GM19043 (cell line): ENCODE measurements around the gene RNF128.

Experiments used
- ATAC-seq: cut with Tn5 transposase; IDR thresholded peaks from one replicate; pipeline ENCODE4 v1.9.1; 2021; ENCODE audit warnings: low read depth; ENCODE audit not compliant: unreplicated experiment

Gene RNF128

DNA sequence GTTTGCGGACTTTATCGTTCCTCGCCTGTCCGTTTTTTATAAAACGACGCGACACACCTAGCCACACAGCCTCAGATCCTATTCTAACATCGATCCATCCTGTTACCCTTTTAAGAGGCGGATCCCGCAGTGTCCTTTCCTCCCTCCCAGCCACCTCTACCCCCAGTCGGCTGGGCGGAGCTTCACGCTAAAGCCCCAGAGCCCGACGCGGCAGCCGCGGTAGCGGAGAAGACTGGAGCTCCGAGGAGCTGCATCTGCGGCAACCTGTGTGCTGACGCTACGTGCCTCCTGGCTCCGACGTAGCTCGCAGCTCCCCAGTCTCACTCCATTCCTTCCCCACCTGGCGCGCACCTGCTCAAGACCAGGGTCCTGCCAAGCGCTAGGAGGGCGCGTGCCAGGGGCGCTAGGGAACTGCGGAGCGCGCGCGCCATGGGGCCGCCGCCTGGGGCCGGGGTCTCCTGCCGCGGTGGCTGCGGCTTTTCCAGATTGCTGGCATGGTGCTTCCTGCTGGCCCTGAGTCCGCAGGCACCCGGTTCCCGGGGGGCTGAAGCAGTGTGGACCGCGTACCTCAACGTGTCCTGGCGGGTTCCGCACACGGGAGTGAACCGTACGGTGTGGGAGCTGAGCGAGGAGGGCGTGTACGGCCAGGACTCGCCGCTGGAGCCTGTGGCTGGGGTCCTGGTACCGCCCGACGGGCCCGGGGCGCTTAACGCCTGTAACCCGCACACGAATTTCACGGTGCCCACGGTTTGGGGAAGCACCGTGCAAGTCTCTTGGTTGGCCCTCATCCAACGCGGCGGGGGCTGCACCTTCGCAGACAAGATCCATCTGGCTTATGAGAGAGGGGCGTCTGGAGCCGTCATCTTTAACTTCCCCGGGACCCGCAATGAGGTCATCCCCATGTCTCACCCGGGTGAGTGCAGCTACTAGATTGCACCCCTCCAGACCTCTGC lies at the start of gene RNF128:
RNF128 (plus strand) TSS at position 217 of the 953 bp plus-strand sequence; CDS start at position 430, 213 bp downstream.
- no peak for ATAC-seq

DNA sequence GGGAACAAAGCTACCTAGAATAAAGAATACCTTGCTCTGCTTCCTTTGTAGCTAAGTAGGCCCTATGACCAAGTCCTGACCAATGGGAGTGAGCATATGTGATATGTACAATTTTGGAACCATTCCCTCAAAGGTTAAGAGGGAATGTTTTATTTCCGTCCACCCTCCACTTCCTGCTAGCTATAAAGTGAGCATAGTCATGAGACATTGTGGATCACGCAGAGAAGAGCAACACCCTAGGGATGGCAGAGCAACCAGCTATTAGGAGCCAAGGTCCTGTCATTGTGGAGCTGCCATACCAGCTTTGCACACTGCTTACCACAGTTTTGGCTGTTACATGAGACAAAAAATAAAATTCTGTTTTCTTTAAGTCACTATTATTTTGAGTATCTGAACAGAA lies 45.8 kb upstream of the RNF128 start:
- ATAC-seq = no peak

DNA sequence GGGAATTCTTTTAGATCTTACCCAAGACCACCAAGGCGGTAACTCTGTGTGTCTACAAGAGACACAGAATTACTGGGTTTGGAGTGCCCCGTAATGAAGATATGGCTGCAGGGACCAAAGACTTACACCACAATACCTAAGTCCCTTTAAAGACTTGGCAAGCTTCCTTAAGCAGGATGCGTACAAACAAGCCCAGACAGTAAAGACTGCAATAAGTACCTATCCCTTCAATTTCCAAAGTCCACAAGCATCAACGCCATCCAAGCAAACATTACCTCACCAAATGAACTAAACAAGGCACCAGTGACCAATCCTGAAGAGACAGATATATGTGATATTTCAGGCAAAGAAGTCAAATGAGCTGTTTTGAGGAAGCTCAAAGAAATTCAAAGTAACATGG lies 42.3 kb upstream of the RNF128 start:
- ATAC-seq = no peak

DNA sequence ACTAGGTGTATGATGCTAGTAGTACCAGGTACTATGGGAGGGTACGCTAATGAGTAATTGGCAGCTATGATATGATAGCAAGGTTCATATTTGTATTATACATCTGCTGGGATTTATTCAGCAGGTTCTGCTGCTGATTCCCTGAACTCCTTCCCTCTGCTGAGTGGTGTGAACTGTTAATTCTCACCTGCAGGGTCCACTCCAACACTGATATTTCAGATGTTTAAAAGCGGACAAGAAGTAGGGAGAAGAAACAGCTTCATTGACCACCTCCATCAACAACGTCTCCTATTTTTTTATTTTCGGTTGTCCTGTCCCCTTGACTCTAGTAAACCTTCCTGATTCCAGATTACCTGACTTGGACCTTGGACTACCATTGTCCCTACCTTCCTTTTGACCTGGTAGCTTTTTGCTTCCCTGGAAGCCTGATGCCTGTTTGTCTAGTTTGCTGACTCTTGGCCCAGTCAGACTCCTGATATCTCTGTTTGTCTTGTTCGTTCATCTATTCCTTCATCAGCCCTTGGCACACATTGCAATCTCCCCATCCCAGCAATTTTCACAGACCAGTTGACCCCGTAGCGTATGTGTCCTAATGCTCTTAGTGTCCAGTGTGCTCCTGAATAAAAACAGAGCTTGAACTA lies 34.0 kb upstream of the RNF128 start:
- ATAC-seq = no peak

GRCh38 chrX:106696502-106696901 lies 30.0 kb upstream of the RNF128 start:
- no peak for ATAC-seq

DNA sequence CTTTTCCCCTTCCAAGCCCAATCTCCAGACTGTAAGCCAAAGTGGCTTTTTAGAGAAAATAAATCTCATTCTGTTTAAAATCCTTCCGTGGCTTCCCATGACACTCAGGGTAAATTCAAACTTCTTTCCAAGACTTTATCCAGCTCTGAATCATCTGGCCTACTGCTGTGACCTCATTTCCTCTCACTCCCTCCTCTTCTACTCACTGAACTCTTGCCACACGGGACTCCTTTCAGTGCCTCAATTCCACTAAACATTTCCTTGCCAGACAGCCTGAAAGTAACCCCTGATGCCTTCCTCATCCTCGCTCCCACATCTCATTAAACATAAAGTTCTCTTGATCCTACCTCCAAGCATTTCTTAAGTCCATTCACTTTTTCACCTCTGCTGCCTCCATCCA lies 27.8 kb upstream of the RNF128 start:
- ATAC-seq = no peak

- no peak for ATAC-seq
These were observed 23.9 kb upstream of the RNF128 start for GRCh38 chrX:106702636-106703035.

GRCh38 chrX:106706466-106706865 lies 20.0 kb upstream of the RNF128 start:
- ATAC-seq = no peak

GRCh38 chrX:106707771-106708454 lies 18.6 kb upstream of the RNF128 start:
- ATAC-seq = no peak

GRCh38 chrX:106710771-106711170 lies 15.7 kb upstream of the RNF128 start:
- no peak for ATAC-seq

DNA sequence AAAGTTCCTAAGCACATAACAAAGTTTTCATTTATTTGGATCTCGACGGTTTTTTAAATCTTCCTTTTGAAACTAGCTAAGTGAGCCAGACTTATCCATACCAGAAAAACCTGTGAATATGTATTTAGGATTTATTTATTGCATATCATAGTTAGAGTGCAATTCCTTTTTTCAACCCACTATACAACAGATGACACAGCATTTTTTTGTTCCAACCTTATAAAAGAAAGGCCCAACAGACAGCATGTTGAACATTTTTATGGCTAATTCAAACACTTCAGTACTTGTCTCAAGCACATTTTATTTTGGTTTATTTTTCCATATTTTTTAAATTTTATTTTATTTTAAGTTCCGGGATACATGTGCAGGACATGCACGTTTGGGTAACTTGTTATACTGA lies 15.1 kb upstream of the RNF128 start:
- ATAC-seq = no peak

DNA sequence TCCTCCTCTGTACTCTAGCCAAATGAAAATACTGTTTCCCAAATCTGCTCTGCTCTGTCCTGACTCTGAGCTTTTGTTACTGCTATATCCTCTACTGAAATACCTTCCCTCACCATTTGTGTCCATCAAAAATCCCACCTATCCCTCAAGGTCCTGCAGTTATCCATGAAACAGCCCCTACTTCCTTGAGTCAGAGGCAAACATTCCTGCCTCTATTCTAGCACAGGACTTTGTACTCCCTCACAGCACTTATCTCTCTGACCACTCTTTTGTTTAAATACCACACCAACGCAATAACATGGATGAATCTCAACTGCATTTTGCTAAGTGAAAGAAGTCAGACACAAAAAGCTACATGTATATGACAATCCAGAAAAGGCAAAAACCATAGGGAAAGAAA lies 10.5 kb upstream of the RNF128 start:
- ATAC-seq = no peak

DNA sequence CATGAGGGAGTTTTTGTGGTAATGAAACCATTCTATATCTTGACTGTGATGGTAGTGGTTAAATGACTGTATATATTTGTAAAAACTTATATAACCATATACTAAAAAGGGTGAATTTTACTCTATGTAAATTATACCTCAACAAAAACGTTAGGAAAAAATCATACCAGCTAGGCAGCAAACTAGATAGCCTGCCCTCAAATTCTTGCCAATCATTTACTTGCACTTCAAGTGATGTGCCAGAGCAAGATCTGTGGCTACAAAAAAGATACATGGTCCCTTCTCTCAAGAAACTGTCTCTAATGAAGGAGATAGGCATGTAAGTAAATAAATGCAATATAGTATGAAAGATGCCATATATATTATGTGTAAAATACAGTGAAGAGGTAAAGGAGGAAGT lies 10.0 kb upstream of the RNF128 start:
- no peak for ATAC-seq

DNA sequence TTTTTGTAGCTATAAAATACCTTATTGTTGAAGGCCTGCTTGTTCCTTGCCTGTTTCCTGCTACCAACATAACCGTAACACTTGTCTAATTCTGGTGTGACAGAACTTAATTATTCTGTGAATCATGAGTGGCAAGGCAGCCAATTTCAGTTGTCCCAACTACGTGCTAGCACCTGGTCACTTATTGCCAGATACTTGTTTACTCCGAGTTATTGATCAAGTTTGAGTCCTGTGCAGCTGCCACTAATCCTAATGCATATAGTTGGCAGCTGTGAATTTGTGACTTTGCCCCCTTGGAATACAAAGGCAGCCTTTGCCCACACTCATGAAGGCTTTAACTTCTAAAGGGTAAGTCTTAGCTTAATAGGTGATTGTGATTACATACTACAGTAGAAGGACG lies 7.8 kb upstream of the RNF128 start:
- ATAC-seq = no peak

DNA sequence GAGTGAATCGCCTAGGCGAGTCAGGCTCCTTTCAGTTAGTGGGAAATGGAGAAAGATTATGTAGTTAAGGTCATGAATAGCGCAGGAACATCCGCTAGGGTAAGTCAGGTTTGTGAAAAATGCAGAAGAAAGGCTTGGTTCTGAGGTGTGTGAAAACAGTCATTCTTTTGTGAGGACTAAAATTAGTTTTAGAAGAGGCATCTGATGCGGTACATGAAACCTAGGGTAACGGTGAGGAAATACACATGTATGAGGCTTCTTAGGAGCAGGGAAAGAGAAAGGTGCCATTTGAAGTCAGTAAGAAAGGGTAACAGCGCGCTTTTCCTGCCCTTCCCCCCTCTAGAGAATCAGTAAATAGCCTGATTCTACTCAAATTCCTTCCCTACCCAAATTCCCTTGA lies 570 bp upstream of the RNF128 start:
- no peak for ATAC-seq

DNA sequence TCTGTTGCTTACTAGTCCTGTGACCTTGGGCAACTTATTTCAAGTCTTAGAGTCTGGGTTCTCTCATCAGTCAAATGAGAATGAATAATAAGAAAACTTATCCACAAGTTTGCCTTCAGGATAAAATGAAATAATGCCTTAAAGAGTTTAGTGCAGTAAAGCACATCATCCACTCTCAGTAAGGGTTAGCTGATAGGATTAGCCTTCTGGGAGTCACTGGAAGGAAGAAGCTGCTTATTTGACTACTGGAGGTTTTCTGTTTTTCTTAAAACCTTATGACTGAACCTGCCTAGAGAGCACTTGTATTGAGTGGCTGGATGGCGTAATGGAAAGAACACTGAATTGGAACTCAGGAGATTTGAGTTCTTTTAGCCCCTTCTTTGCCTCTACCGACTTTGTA lies 1.8 kb downstream of the RNF128 start:
- no peak for ATAC-seq

DNA sequence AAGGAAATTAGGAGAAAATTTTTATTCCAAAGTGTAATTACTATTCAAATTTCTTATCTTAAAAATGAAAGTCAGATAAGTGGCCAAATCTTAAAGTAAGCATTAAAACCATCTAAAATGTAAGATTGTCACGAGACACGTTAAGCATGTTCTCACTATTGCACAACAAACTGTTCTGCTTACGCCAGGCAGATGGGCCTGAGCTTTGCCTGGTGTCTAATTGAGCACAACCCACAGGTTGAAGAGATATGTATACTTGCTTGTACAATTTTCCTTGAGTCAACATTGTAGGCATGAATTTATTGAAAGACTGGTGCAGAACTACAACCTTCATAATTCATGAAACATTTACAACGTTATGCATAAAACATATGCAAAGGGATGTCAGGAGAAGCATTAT lies 3.9 kb downstream of the RNF128 start:
- no peak for ATAC-seq

- ATAC-seq = no peak
These were observed 5.1 kb downstream of the RNF128 start for GRCh38 chrX:106731590-106731989.

GRCh38 chrX:106734827-106735226 lies 8.3 kb downstream of the RNF128 start:
- no peak for ATAC-seq

DNA sequence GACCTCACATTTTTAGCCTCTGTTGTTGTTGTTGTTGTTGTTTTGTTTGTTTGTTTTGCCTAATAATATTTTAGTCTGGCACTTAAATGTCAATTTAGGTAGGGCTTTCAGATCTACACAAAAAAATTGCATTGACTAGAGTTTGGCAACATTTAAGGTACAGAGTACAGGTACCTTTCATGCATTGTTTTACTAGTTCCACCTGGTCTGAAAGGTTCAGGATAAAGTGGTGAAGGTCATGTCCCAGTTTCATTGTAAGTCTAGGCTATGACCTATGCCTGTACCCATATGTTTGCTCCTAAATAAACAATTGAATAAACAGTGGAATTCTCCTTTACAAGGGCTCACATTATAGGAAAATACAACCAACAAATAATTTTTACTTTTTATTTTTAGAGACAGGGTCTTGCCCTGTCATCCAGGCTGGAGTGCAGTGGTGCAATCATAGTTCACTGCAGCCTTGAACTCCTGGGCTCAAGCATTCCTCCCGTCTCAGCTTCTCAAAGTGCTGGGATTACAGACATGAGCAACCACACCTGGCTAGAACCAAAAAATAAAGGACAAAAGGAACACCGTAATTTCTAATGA lies 13.8 kb downstream of the RNF128 start:
- ATAC-seq = no peak

GRCh38 chrX:106742193-106742592 lies 15.7 kb downstream of the RNF128 start:
- ATAC-seq = no peak
